ENCODE measurements around the gene MRPL21. TPM values are rescaled to one million over a fixed set of nuclear protein-coding genes. Genes with fewer than 3 reads are reported as not detected.

The MRPL21 gene
- total and polyA plus RNA-seq, 9 of the 15 experiments (the other 6 are each of a cell fraction or from before 2014, with no cell fraction given), result 196 to 618 (median 232) TPM

DNA sequence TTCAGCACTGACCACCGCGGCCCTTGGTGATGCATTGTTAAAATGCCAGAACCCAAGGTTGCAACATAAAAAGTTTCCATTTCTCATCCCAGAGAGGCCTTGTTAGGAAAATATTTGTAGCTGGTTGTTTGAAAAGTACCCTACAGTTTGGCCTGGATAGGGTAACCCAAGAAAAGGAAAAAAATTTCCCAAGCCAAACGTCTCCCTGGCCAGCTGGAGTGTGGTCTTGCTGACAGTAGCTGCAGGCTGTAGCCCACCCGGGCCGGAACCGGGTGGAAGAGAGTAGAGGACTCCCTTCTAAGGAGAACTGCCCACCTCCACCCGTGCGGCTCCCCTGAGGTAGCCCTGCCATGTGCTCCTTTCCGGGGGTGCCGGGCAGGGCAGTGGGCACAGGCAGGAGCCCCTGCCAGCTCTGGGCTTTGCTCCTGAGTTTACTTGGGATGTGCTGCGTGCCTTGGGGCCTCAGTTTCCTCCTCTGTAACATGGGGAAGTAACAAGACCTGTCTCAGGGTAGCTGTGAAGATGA, 38.5 kb upstream of the MRPL21 start (continued):
- TF ChIP-seq YY1 (IDR thresholded peaks at IDR 0.05; ENCODE audit: borderline replicate concordance in 1 of 3, control insufficient read depth in 1 of 3, extremely low read depth in 1 of 3, insufficient read depth in 3 of 3, insufficient read length in 1 of 3, insufficient replicate concordance in 2 of 3, low read depth in 1 of 3, low read length in 2 of 3) (no peak), CREB3 (tag; conservative IDR thresholded peaks at IDR 0.05; ENCODE audit: low read depth) (no peak), CBX8 (IDR thresholded peaks at IDR 0.05; ENCODE audit: borderline replicate concordance, extremely low read depth, low read depth, low read length, poor library complexity, severe bottlenecking) (no peak)

- intact Hi-C loops (cut with micrococcal nuclease) (no loop called here), in situ Hi-C loops (cut with MboI) (no loop called here)
- ATAC-seq, result no peak
- ChIA-PET POLR2A (interaction anchor here (0.7 to 1.0 kb wide), 3 partner anchors 13 to 100 kb away, joined by 3 to 4 read pairs (median 3); partner anchors contain the start of gene CPT1A), CTCF (ENCODE audit: low intra/inter-chr PET ratio) (no interaction called here)
- H3K9ac ChIP-seq (ENCODE audit: insufficient read depth in 1 of 2, low read depth in 2 of 2, low read length in 2 of 2), result no peak overlapping the region
- H3K36me3 ChIP-seq (ENCODE audit: control insufficient read depth, insufficient read depth, low read length), result peaks cover 34% of the 10 kb centered on the region; the same call in 2 of the 3 replicates
- no peak overlapping the region for H3K27ac ChIP-seq (ENCODE audit: extremely low read depth, low read depth, low read length)
- H3K4me1 ChIP-seq (replicated peaks in 1 of 2; ENCODE audit: control insufficient read depth in 2 of 2, insufficient read depth in 2 of 2, low read length in 2 of 2), result peaks cover 5 to 12% of the 10 kb centered on the region in 2 experiments; a peak in 4 of 5 replicates
- no peaks in the 10 kb centered on the region for H3K27me3 ChIP-seq (ENCODE audit: control insufficient read depth in 2 of 2, insufficient read depth in 2 of 2, low read length in 2 of 2)
- no peak overlapping the region for H2AFZ ChIP-seq (ENCODE audit: low read depth, low read length)
- H3K9me3 ChIP-seq (replicated peaks; ENCODE audit: control insufficient read depth, insufficient read depth, low read depth, low read length), result no peaks in the 10 kb centered on the region
- 0 out of 2 replicates have a peak, but pooled peaks cover under 1% of the 10 kb centered on the region for H4K20me1 ChIP-seq (replicated peaks; ENCODE audit: control insufficient read depth, insufficient read depth, low read length)
- H3K79me2 ChIP-seq (ENCODE audit: control insufficient read depth, insufficient read depth, low read length), result no peaks in the 10 kb centered on the region
- 82% methylated on average over 16 of the region's 18 CpGs for WGBS (ENCODE audit: insufficient coverage, low coverage, missing lambda C conversion rate)
- H3K4me2 ChIP-seq (ENCODE audit: insufficient read depth, low read length), result no peak overlapping the region
- H3K4me3 ChIP-seq, result no peak overlapping the region
- no peak for DNase-seq (ENCODE audit: extremely low read depth in 1 of 4, low spot score in 3 of 4)
- FAIRE-seq, result no peak
- no peaks in the 10 kb centered on the region for H3K9me1 ChIP-seq (ENCODE audit: control insufficient read depth, insufficient read depth, low read length)
- no TSS peak for BruUV-seq (replicated peaks)
- TF ChIP-seq ZNF583 (CRISPR knock-in tag; IDR thresholded peaks at IDR 0.05), result no peak
- no peak for TF ChIP-seq NFRKB (IDR thresholded peaks at IDR 0.05; ENCODE audit: low read depth)
- TF ChIP-seq ZBTB49 (CRISPR knock-in tag; IDR thresholded peaks at IDR 0.05; ENCODE audit: borderline replicate concordance), result no peak
- TF ChIP-seq EZH2 (IDR thresholded peaks at IDR 0.05; ENCODE audit: borderline replicate concordance, low read depth, low read length), result no peak
- TF ChIP-seq EGR1 (conservative IDR thresholded peaks at IDR 0.05), result no peak
- no peak for TF ChIP-seq DPF2 (IDR thresholded peaks at IDR 0.05)
- TF ChIP-seq SLC30A9 (CRISPR knock-in tag; IDR thresholded peaks at IDR 0.05), result no peak
- no peak for TF ChIP-seq ATF7 (IDR thresholded peaks at IDR 0.05)
- no peak for TF ChIP-seq SMARCC2 (IDR thresholded peaks at IDR 0.05; ENCODE audit: low read depth)
- TF ChIP-seq FOXM1 (IDR thresholded peaks at IDR 0.05; ENCODE audit: low read depth), result no peak
- TF ChIP-seq FOXM1 (CRISPR knock-in tag; IDR thresholded peaks at IDR 0.05; ENCODE audit: low read depth), result no peak
- TF ChIP-seq ZNF780A (CRISPR knock-in tag; IDR thresholded peaks at IDR 0.05), result no peak
- TF ChIP-seq RBM22 (IDR thresholded peaks at IDR 0.05; ENCODE audit: low read depth, low read length, poor library complexity, severe bottlenecking), result no peak
Measured at GRCh38 chr11:68941324-68942094, 37.9 kb upstream of the MRPL21 start.

All from K562 (cell line).